GM13976 (cell line): Measurements from ENCODE around the gene SLC38A2.

Source experiments
- DNase-seq: peaks from one replicate; pipeline ENCODE4 v3.0.0; 2012; ENCODE audit warnings: low spot score
- in situ Hi-C: fragments of 300-500 bp; cut with MboI; formaldehyde crosslinking; loops from one replicate; pipeline ENCODE4 v1.12.0; 2022; ENCODE audit warnings: low sequenced_read_pairs, mixed read lengths, inconsistent platforms; ENCODE audit not compliant: unreplicated experiment
- TF ChIP-seq, protein P1 (sequence below): IDR thresholded peaks from 2 replicates; pipeline ENCODE4 v1.5.1; 2012; ENCODE audit warnings: borderline replicate concordance, mild to moderate bottlenecking; ENCODE audit not compliant: insufficient read depth; ENCODE audit errors: extremely low read depth, missing control alignments, control extremely low read depth

SLC38A2 gene

DNA sequence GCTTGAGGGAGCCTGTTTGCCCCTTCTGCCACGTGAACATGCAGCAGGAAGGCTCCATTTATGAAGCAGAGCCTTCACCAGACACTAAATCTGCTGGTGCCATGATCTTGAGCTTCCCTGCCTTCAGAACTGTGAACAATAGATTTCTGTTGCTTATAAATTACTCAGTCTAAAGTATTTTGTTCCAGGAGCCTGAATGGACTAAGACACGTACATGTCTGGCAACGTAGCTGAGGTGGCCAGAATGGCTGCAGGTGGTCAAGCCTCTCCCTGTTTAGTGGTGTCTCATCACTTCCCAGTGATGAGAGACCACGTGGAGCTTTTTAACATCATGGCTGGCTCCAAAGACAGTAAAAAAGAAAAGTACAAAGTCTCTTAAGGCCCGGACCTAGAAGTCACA lies 32.2 kb upstream of the SLC38A2 start:
- in situ Hi-C loops, result no loop called here
- no peak for DNase-seq
- TF ChIP-seq, protein P1, sequence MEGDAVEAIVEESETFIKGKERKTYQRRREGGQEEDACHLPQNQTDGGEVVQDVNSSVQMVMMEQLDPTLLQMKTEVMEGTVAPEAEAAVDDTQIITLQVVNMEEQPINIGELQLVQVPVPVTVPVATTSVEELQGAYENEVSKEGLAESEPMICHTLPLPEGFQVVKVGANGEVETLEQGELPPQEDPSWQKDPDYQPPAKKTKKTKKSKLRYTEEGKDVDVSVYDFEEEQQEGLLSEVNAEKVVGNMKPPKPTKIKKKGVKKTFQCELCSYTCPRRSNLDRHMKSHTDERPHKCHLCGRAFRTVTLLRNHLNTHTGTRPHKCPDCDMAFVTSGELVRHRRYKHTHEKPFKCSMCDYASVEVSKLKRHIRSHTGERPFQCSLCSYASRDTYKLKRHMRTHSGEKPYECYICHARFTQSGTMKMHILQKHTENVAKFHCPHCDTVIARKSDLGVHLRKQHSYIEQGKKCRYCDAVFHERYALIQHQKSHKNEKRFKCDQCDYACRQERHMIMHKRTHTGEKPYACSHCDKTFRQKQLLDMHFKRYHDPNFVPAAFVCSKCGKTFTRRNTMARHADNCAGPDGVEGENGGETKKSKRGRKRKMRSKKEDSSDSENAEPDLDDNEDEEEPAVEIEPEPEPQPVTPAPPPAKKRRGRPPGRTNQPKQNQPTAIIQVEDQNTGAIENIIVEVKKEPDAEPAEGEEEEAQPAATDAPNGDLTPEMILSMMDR, result no peak

DNA sequence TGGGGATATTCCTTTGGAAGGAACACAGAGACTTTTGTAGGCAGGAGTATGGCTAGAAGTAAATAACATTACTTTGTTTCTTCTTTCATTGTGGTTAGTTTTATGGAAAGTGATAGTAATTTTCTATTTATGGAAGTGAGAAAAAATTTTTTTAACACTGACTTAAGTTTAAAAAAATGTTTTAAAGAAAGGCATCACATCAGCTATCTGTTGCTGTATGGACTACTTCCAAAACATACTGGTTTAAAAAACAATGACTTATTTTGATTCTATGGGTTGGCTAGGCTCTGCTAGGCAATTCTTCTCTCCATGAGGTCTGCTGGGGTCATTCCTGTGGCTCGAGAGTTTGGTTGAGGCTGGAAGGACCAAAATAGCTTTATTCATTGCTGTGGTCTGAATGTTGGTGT lies 31.7 kb upstream of the SLC38A2 start:
- no peak for DNase-seq
- in situ Hi-C loops, result no loop called here
- TF ChIP-seq, protein P1, result no peak

DNA sequence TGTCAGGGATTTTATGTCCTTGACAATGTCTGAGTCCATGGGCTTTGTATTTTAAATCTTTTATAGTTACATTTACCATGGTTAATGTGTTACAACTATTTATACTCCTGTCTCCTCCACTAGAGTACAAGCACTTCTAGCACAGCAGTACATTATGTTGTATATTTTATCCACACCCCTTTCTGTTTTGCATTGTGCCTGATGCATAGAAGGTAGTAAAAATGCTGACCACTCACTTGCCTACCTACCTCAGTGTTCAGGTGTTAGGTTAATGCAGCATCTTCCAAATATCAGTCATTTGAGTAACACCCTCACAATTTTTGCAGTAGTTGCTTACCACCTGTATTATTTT lies 31.1 kb upstream of the SLC38A2 start:
- no peak for DNase-seq
- in situ Hi-C loops, result no loop called here
- TF ChIP-seq, protein P1, result no peak

DNA sequence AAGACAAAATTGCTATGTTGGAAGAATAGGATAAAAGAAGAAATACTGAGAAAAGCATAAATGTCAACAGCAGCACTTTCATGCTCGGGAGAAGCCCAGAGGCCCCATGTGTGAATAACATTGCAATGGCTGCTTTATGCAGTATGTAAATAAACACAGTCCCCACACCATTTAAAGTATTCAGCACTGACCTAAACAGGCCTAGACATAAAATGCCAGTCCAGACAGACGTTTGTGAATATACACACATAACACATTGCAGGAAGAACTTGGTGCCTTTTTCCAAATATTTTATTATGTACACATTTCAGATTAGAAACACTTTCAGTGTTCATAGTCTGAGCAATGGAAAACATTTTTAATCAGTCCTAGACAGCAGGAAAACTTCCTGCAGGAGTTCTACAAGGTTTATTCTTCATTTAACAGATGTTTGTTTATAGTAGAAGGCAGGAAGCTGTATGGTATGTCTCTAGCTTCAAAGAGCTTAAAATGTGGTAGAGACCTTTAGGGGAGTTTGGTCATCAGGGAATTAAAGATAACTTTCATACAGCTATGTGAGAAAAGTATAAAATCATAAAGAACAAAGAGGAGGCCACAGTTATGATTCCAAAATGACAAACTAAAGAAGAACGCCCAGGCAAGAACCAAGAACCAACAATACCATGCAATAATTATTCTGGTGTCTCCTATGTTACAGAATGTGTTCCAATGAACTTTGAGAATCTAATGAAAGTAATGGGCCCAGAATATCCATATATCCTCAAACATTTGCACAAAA lies 30.6 kb upstream of the SLC38A2 start:
- in situ Hi-C loops, result no loop called here
- TF ChIP-seq, protein P1, result no peak
- DNase-seq, result no peak

DNA sequence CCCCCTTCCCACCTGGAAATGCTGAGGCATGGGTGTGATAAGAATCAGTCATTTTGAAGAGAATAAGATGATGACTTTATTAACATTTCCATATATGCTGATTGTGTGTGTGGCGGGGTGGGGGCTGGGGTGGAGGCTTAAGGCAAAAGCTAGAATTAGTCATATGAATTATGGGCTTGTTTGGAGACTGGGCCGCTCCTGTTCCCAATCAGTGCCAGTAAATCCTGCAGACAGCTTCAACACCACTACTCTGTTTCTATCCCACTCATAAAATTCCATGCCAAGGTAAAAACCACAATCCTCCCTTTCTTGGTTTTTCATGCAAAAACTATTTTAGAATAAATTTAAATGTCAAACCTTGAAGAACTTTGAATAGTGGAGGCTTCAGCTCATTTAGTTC lies 29.9 kb upstream of the SLC38A2 start:
- TF ChIP-seq, protein P1, result no peak
- DNase-seq, result no peak
- in situ Hi-C loops, result no loop called here

DNA sequence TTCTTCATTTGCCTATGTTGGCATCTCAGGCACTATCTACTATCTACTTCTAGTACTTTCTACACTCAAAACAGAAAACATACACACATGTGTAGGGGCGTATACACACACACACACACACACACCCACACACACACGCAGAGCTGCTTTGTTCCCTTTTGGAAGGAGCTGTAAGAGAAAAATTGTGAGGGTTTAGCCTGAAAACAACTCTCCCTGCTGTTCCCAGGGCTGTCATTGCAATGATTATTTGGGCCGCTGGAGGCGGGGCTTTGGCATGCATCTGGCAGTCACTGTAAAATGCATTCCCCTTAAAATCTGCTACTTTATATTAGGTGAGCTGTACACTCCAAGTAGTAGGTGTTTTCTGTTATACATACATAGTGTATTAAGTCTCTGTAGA lies 29.1 kb upstream of the SLC38A2 start:
- DNase-seq, result no peak
- in situ Hi-C loops, result no loop called here
- TF ChIP-seq, protein P1, result no peak
